Measurements from ENCODE around the gene HYI. TPM values are rescaled to one million over a fixed set of nuclear protein-coding genes. Genes with fewer than 3 reads are reported as not detected.
"Not testable (repeated sequence)": the region's sequence is repeated elsewhere in the genome, so short reads cannot be mapped to it uniquely, and the experiment has no call there.

Gene HYI
- 33.4 TPM for total RNA-seq

DNA sequence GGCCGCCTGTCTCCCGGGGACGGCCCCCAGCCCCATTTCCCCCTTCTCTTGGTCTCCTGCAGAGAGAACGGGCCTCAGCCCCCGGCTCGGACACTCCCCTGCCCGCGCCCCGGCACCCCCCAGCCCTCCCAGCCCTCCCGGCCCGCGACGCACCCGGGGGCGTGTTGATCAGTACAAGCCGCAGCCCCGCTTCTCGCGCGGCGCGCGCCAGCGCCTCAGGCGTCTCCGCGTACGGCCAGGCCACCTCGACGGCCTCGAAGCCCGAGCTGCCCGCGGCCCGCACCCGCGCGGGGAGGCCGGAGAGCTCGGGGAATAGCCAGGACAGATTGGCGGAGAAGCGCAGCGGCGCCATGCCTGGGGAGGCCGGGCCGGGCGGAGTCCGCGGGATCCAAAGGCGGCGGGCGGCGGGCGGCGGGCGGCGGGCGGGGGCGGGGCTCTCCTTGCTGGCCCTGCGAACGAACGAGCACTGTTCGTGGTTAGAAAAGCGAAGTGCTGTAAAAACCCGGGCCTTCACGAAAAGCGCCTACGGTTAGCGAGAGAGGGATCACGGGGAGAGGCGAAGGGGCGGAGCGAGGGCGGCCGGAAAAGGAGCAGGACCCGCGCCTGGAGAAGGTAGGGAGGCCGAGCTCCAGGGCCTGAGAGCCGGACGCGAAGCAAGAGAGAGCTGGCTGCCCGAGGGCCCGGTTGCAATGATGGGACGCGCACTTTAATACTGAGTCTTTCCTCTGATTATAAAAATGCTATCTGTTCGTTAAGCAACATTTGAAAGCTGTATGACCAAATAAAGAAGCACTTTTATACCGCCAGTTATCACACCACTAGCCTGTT, at the start of gene HYI:
Gene HYI (minus strand): TSS at position 490 of the 828 bp plus-strand sequence. CDS start 138 bp downstream, at position 352.
- Histone ChIP-seq H3K27me3 (ENCODE audit: control insufficient read depth in 3 of 3, insufficient read depth in 3 of 3, low read length in 3 of 3) (no peaks in the 10 kb centered on the region), H3K9ac (ENCODE audit: low read depth in 1 of 3, low read length in 3 of 3) (peak within 1 kb of the TSS; percentile 66 to 82 (median 78)), H3K27ac (ENCODE audit: low read depth, low read length) (peak within 1 kb of the TSS; percentile 75), H3K36me3 (ENCODE audit: control insufficient read depth in 3 of 3, insufficient read depth in 3 of 3, low read length in 3 of 3) (peaks cover 29 to 36% (median 34%) of the 10 kb centered on the region in 3 donors), H3K4me1 (ENCODE audit: control insufficient read depth in 3 of 3, insufficient read depth in 3 of 3, low read length in 3 of 3) (peaks cover 10 to 21% (median 12%) of the 10 kb centered on the region in 3 donors), H3K4me3 (ENCODE audit: low read length in 3 of 3) (peak within 1 kb of the TSS; percentile 74 to 88 (median 75)), H3K9me3 (ENCODE audit: control insufficient read depth in 3 of 3, low read length in 3 of 3) (no peaks in the 10 kb centered on the region)

- not testable (repeated sequence) for H3K9me3 ChIP-seq (ENCODE audit: control insufficient read depth in 3 of 3, low read length in 3 of 3); H3K27ac ChIP-seq (ENCODE audit: low read depth, low read length)
These were observed 48.1 kb upstream of the HYI start for GRCh38 chr1:43501806-43502205.

DNA sequence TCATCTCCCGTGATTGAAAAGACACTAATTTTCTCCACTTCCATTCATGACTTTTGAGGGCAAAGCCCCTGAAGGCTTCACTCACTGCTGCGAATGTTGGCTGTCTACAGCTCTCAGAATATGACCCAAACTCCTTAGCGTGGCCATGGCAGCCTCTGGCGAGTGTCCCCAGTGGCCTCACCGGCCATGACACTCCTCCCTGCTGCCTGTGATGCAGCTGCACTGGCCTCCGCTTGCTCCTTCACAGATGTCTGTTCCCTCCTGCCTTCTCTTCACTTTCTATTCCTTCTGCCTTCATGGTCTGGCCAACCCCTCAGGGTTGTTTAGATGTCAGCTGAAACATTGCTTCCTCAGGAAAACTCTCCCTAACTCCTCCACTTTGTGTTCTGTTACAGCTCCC, 46.2 kb upstream of the HYI start:
- Histone ChIP-seq H3K9me3 (ENCODE audit: control insufficient read depth in 3 of 3, low read length in 3 of 3) (no peaks in the 10 kb centered on the region), H3K27ac (ENCODE audit: low read depth, low read length) (no peak overlapping the region), H3K4me1 (ENCODE audit: control insufficient read depth in 3 of 3, insufficient read depth in 3 of 3, low read length in 3 of 3) (no peaks in the 10 kb centered on the region), H3K9ac (ENCODE audit: low read depth in 1 of 3, low read length in 3 of 3) (no peak overlapping the region), H3K4me3 (ENCODE audit: low read length in 3 of 3) (no peak overlapping the region), H3K27me3 (ENCODE audit: control insufficient read depth in 3 of 3, insufficient read depth in 3 of 3, low read length in 3 of 3) (no peaks in the 10 kb centered on the region), H3K36me3 (ENCODE audit: control insufficient read depth in 3 of 3, insufficient read depth in 3 of 3, low read length in 3 of 3) (no peaks in the 10 kb centered on the region)

More at GRCh38 chr1:43501806-43502205, 48.1 kb upstream of the HYI start:
- not testable (repeated sequence) for H3K4me3 ChIP-seq (ENCODE audit: low read length in 3 of 3); H3K27me3 ChIP-seq (ENCODE audit: control insufficient read depth in 3 of 3, insufficient read depth in 3 of 3, low read length in 3 of 3); H3K4me1 ChIP-seq (ENCODE audit: control insufficient read depth in 3 of 3, insufficient read depth in 3 of 3, low read length in 3 of 3); H3K36me3 ChIP-seq (ENCODE audit: control insufficient read depth in 3 of 3, insufficient read depth in 3 of 3, low read length in 3 of 3); H3K9ac ChIP-seq (ENCODE audit: low read depth in 1 of 3, low read length in 3 of 3)

- no peaks in the 10 kb centered on the region for H3K4me1 ChIP-seq (ENCODE audit: control insufficient read depth in 3 of 3, insufficient read depth in 3 of 3, low read length in 3 of 3)
- no peak overlapping the region for H3K27ac ChIP-seq (ENCODE audit: low read depth, low read length)
- no peak overlapping the region for H3K4me3 ChIP-seq (ENCODE audit: low read length in 3 of 3)
- no peak overlapping the region for H3K9ac ChIP-seq (ENCODE audit: low read depth in 1 of 3, low read length in 3 of 3)
- no peaks in the 10 kb centered on the region for H3K27me3 ChIP-seq (ENCODE audit: control insufficient read depth in 3 of 3, insufficient read depth in 3 of 3, low read length in 3 of 3)
- peaks cover 0 to 3% (median 0%) of the 10 kb centered on the region in 3 donors for H3K9me3 ChIP-seq (ENCODE audit: control insufficient read depth in 3 of 3, low read length in 3 of 3)
- H3K36me3 ChIP-seq (ENCODE audit: control insufficient read depth in 3 of 3, insufficient read depth in 3 of 3, low read length in 3 of 3): no peaks in the 10 kb centered on the region
These were observed 41.5 kb upstream of the HYI start for GRCh38 chr1:43495204-43495603.

DNA sequence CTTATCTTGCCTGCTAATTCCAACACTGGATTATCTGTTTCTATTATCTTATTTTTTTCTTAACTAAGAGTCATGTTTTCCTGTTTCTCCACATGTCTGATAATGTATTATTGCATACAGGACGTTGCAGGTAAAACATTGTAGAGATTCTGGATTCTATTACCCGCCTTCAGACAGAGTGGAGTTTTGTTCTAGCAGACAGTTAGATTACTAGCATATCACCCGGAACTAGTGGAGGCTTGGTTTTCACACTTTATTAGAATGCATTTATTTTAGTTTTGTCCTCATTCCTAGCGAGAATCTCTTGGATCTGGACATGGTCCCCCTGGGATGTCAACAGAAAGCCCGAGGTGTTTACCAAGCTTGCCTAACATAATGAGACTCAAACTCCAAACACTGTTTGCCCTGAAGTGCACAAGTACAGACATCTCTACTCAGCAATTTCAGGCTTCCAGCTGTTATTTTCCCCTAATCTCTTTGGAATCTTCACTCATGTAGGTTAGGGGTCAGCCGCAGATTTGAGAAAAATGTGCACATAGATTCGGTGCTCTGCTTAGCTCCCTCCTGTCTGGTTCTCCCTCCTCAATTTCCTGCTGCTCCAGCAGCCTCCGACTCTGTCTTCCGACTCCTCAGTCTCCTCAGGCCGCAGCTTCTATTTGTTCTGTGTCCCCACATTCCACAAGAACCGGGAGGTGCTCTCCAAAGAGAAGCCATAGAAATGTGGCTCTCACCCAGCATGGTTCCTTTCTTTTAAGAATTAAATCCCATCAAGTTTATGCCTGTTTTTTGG, 40.1 kb upstream of the HYI start:
- H3K4me3 ChIP-seq (ENCODE audit: low read length in 3 of 3): peak overlapping the region in 1 of 3 donors; percentile 24
- H3K27ac ChIP-seq (ENCODE audit: low read depth, low read length): no peak overlapping the region
- H3K9ac ChIP-seq (ENCODE audit: low read depth in 1 of 3, low read length in 3 of 3): no peak overlapping the region
- H3K9me3 ChIP-seq (ENCODE audit: control insufficient read depth in 3 of 3, low read length in 3 of 3): peaks cover 0 to 3% (median 0%) of the 10 kb centered on the region in 3 donors
- H3K27me3 ChIP-seq (ENCODE audit: control insufficient read depth in 3 of 3, insufficient read depth in 3 of 3, low read length in 3 of 3): no peaks in the 10 kb centered on the region
- no peaks in the 10 kb centered on the region for H3K36me3 ChIP-seq (ENCODE audit: control insufficient read depth in 3 of 3, insufficient read depth in 3 of 3, low read length in 3 of 3)
- no peaks in the 10 kb centered on the region for H3K4me1 ChIP-seq (ENCODE audit: control insufficient read depth in 3 of 3, insufficient read depth in 3 of 3, low read length in 3 of 3)

DNA sequence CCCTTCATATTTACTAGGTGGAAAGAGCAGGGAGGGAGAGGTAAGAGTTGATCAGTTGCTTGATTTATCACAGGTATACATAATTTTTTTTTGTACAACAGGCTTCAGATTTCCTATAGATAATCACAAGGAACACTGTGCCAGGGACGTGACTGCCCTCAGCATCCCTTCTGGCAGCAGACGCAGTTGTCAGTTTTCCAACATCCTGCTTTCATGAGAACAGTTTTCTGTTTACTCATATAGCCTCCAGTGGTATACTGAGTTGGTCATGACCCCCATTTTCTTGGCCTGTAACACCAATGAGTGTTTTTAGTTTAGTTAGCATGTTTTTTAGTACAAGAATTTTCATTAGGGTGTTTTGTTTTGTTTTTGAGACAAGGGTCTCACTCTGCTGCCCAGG, 39.1 kb upstream of the HYI start:
- Histone ChIP-seq H3K4me1 (ENCODE audit: control insufficient read depth in 3 of 3, insufficient read depth in 3 of 3, low read length in 3 of 3) (no peaks in the 10 kb centered on the region), H3K36me3 (ENCODE audit: control insufficient read depth in 3 of 3, insufficient read depth in 3 of 3, low read length in 3 of 3) (no peaks in the 10 kb centered on the region), H3K9me3 (ENCODE audit: control insufficient read depth in 3 of 3, low read length in 3 of 3) (peaks cover 0 to 3% (median 0%) of the 10 kb centered on the region in 3 donors), H3K27ac (ENCODE audit: low read depth, low read length) (no peak overlapping the region), H3K9ac (ENCODE audit: low read depth in 1 of 3, low read length in 3 of 3) (no peak overlapping the region), H3K27me3 (ENCODE audit: control insufficient read depth in 3 of 3, insufficient read depth in 3 of 3, low read length in 3 of 3) (no peaks in the 10 kb centered on the region), H3K4me3 (ENCODE audit: low read length in 3 of 3) (no peak overlapping the region)

DNA sequence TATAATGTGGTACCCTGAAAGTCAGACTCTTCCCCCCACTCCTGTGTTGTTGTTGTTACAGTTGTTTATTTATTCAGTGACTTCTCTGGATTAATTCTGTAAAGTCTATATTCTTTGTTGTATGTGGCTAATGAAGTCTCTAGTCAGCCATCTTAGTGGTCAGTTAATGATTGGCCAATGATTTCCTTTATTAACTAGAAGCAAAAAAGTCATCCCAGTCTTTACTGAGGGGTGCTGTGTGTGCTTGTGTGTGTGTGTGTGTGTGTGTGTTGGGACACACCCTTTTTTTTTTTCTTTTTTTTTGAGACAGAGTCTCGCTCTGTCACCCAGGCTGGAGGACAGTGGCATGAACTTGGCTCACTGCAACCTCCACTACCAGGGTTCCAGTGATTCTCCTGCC, 37.3 kb upstream of the HYI start:
- Histone ChIP-seq H3K4me3 (ENCODE audit: low read length in 3 of 3) (no peak overlapping the region), H3K9ac (ENCODE audit: low read depth in 1 of 3, low read length in 3 of 3) (no peak overlapping the region), H3K27ac (ENCODE audit: low read depth, low read length) (no peak overlapping the region), H3K9me3 (ENCODE audit: control insufficient read depth in 3 of 3, low read length in 3 of 3) (peaks cover 0 to 3% (median 0%) of the 10 kb centered on the region in 3 donors), H3K36me3 (ENCODE audit: control insufficient read depth in 3 of 3, insufficient read depth in 3 of 3, low read length in 3 of 3) (no peaks in the 10 kb centered on the region), H3K4me1 (ENCODE audit: control insufficient read depth in 3 of 3, insufficient read depth in 3 of 3, low read length in 3 of 3) (no peaks in the 10 kb centered on the region), H3K27me3 (ENCODE audit: control insufficient read depth in 3 of 3, insufficient read depth in 3 of 3, low read length in 3 of 3) (no peaks in the 10 kb centered on the region)

- Histone ChIP-seq H3K4me3 (ENCODE audit: low read length in 3 of 3) (no peak overlapping the region), H3K27ac (ENCODE audit: low read depth, low read length) (no peak overlapping the region), H3K9ac (ENCODE audit: low read depth in 1 of 3, low read length in 3 of 3) (no peak overlapping the region), H3K27me3 (ENCODE audit: control insufficient read depth in 3 of 3, insufficient read depth in 3 of 3, low read length in 3 of 3) (no peaks in the 10 kb centered on the region), H3K9me3 (ENCODE audit: control insufficient read depth in 3 of 3, low read length in 3 of 3) (peaks cover 0 to 3% (median 0%) of the 10 kb centered on the region in 3 donors), H3K4me1 (ENCODE audit: control insufficient read depth in 3 of 3, insufficient read depth in 3 of 3, low read length in 3 of 3) (no peaks in the 10 kb centered on the region), H3K36me3 (ENCODE audit: control insufficient read depth in 3 of 3, insufficient read depth in 3 of 3, low read length in 3 of 3) (no peaks in the 10 kb centered on the region)
These were observed 34.4 kb upstream of the HYI start for GRCh38 chr1:43488165-43488564.

GRCh38 chr1:43484367-43484766, 30.6 kb upstream of the HYI start:
- no peaks in the 10 kb centered on the region for H3K27me3 ChIP-seq (ENCODE audit: control insufficient read depth in 3 of 3, insufficient read depth in 3 of 3, low read length in 3 of 3)
- no peak overlapping the region for H3K27ac ChIP-seq (ENCODE audit: low read depth, low read length)

DNA sequence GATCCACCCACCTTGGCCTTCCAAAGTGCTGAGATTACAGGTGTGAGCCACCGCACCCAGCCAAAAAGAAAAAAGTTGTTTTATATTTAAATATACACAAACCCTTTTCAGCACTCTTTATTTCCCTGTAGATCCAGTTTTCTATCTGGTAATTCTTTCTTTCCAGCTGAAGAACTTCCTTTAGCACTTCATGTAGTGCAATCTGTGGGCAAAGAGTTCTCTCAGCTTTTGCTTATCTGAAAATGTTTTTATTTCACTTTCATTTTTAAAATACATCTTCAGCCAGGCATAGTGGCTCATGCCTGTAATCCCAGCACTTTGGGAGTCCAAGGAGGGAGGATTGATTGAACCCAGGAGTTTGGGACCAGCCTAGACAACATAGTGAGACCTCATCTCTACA, 28.5 kb upstream of the HYI start:
- no peak overlapping the region for H3K27ac ChIP-seq (ENCODE audit: low read depth, low read length)
- H3K9ac ChIP-seq (ENCODE audit: low read depth in 1 of 3, low read length in 3 of 3): no peak overlapping the region
- H3K27me3 ChIP-seq (ENCODE audit: control insufficient read depth in 3 of 3, insufficient read depth in 3 of 3, low read length in 3 of 3): no peaks in the 10 kb centered on the region
- H3K9me3 ChIP-seq (ENCODE audit: control insufficient read depth in 3 of 3, low read length in 3 of 3): no peaks in the 10 kb centered on the region
- no peaks in the 10 kb centered on the region for H3K36me3 ChIP-seq (ENCODE audit: control insufficient read depth in 3 of 3, insufficient read depth in 3 of 3, low read length in 3 of 3)
- H3K4me1 ChIP-seq (ENCODE audit: control insufficient read depth in 3 of 3, insufficient read depth in 3 of 3, low read length in 3 of 3): no peaks in the 10 kb centered on the region
- no peak overlapping the region for H3K4me3 ChIP-seq (ENCODE audit: low read length in 3 of 3)

More at GRCh38 chr1:43484367-43484766, 30.6 kb upstream of the HYI start:
- Histone ChIP-seq H3K4me1 (ENCODE audit: control insufficient read depth in 3 of 3, insufficient read depth in 3 of 3, low read length in 3 of 3) (no peaks in the 10 kb centered on the region), H3K9me3 (ENCODE audit: control insufficient read depth in 3 of 3, low read length in 3 of 3) (no peaks in the 10 kb centered on the region), H3K9ac (ENCODE audit: low read depth in 1 of 3, low read length in 3 of 3) (no peak overlapping the region), H3K4me3 (ENCODE audit: low read length in 3 of 3) (no peak overlapping the region), H3K36me3 (ENCODE audit: control insufficient read depth in 3 of 3, insufficient read depth in 3 of 3, low read length in 3 of 3) (no peaks in the 10 kb centered on the region)

All from skeletal muscle tissue (tissue), 4 donors.